Endothelial cell of umbilical vein (primary cell): ENCODE results near the gene WNT6. TPM values are rescaled to one million over a fixed set of nuclear protein-coding genes. Genes with fewer than 3 reads are reported as not detected.

Experiments used
- BruUV-seq: library from RNA; stranded (reverse); fragments of 400-500 nt; replicated peaks from 2 replicates; lab custom pipeline; 2021; lab: Mats Ljungman, UMichigan
- CTCF ChIA-PET: fragments of 300-600, 350-600 bp; sonication (Branson Sonifier 250); formaldehyde crosslinking; loops from one replicate; lab custom pipeline; 2021; ENCODE audit warnings: antibody characterized with exemption, inconsistent platforms; lab: Charles Lee
- POLR2A ChIA-PET: fragments of 300-600, 350-600 bp; sonication (Branson Sonifier 250); formaldehyde crosslinking; loops from one replicate; lab custom pipeline; 2021; ENCODE audit warnings: antibody characterized with exemption, inconsistent platforms; lab: Charles Lee
- DNase-seq: peaks from one replicate; pipeline ENCODE4 v3.0.0-alpha.2; 2011; ENCODE audit warnings: low read depth, low spot score
- FAIRE-seq: peaks from 2 replicates; lab custom pipeline; 2011; peaks lifted over from hg19 to GRCh38; lab: Jason Lieb, UNC
- H2AFZ ChIP-seq: 2 replicates; pipeline ENCODE4 v1.6.0; 2012; ENCODE audit warnings: low read depth, low read length, control low read depth, inconsistent platforms
- H3K27ac ChIP-seq: 2 replicates; pipeline ENCODE4 v1.5.1; 2011; ENCODE audit warnings: low read depth, mild to moderate bottlenecking, control low read depth, low read length, moderate library complexity; ENCODE audit not compliant: insufficient read depth
- H3K27me3 ChIP-seq, 2 experiments: 2 replicates each; pipeline versions ENCODE4 v1.6.0 to v1.6.1; 2011; ENCODE audit warnings: low read length in 2 of 2, mixed read lengths in 1 of 2; ENCODE audit not compliant: control insufficient read depth in 2 of 2, insufficient read depth in 2 of 2
- H3K36me3 ChIP-seq, 2 experiments: 2 replicates in 1 of 2; 3 replicates in 1 of 2; pipeline ENCODE4 v1.5.1; 2011; ENCODE audit warnings: low read length in 2 of 2, mild to moderate bottlenecking in 1 of 2, moderate library complexity in 1 of 2; ENCODE audit not compliant: control insufficient read depth in 2 of 2, insufficient read depth in 2 of 2; ENCODE audit errors: extremely low read depth in 1 of 2
- H3K4me1 ChIP-seq: 3 replicates; pipeline ENCODE4 v1.5.1; 2011; ENCODE audit warnings: mild to moderate bottlenecking, low read length; ENCODE audit not compliant: control insufficient read depth, insufficient read depth; ENCODE audit errors: extremely low read depth
- H3K4me2 ChIP-seq: 2 replicates; pipeline ENCODE4 v1.6.1; 2011; ENCODE audit warnings: low read length, control low read depth, mixed read lengths; ENCODE audit not compliant: insufficient read depth
- H3K4me3 ChIP-seq, 3 experiments: fragments of 200-600 bp in 1 of 3; sonication (generic), shearing (Covaris generic) in 1 of 3; replicated peaks in 1 of 3; 2 replicates each; pipeline ENCODE4 v1.5.1; 2011 to 2016; ENCODE audit warnings: control low read depth in 3 of 3, low read length in 3 of 3, mild to moderate bottlenecking in 2 of 3, inconsistent platforms in 1 of 3, low read depth in 1 of 3, moderate library complexity in 1 of 3; ENCODE audit not compliant: insufficient read depth in 1 of 3
- H3K79me2 ChIP-seq: 2 replicates; pipeline ENCODE4 v1.6.0; 2012; ENCODE audit warnings: low read length, inconsistent platforms; ENCODE audit not compliant: control insufficient read depth, insufficient read depth
- H3K9ac ChIP-seq: replicated peaks from 2 replicates; pipeline ENCODE3; 2011; ENCODE audit warnings: low read length, control low read depth; ENCODE audit not compliant: insufficient read depth; ENCODE audit errors: extremely low read depth
- H3K9me1 ChIP-seq: replicated peaks from 3 replicates; pipeline ENCODE4 v1.6.0; 2011; ENCODE audit warnings: mild to moderate bottlenecking, low read length; ENCODE audit not compliant: control insufficient read depth, insufficient read depth; ENCODE audit errors: extremely low read depth
- H3K9me3 ChIP-seq: replicated peaks from 2 replicates; pipeline ENCODE4 v1.5.1; 2012; ENCODE audit warnings: low read length, inconsistent platforms; ENCODE audit not compliant: control insufficient read depth, insufficient read depth
- H4K20me1 ChIP-seq: replicated peaks from 2 replicates; pipeline ENCODE3; 2011; ENCODE audit warnings: mild to moderate bottlenecking, low read length; ENCODE audit not compliant: control insufficient read depth, insufficient read depth; ENCODE audit errors: extremely low read depth
- EZH2 ChIP-seq: IDR thresholded peaks from 2 replicates; pipeline ENCODE4 v1.6.1; 2012; ENCODE audit warnings: borderline replicate concordance, low read depth, mild to moderate bottlenecking, moderate library complexity, low read length, inconsistent platforms; ENCODE audit not compliant: severe bottlenecking
- FOS ChIP-seq: IDR thresholded peaks from 2 replicates; pipeline ENCODE4 v1.6.1; 2011; ENCODE audit warnings: mild to moderate bottlenecking, low read length, moderate library complexity, borderline replicate concordance; ENCODE audit not compliant: insufficient read depth
- GATA2 ChIP-seq: IDR thresholded peaks from 2 replicates; pipeline ENCODE4 v1.7.0; 2011; ENCODE audit warnings: low read depth, mild to moderate bottlenecking, moderate library complexity, mixed read lengths, low read length; ENCODE audit not compliant: insufficient read length, insufficient read depth
- JUN ChIP-seq: IDR thresholded peaks from 2 replicates; pipeline ENCODE4 v1.6.1; 2011; ENCODE audit warnings: borderline replicate concordance, low read depth; ENCODE audit not compliant: insufficient read length, insufficient read depth
- MYC ChIP-seq: IDR thresholded peaks from one replicate; pipeline ENCODE4 v1.6.1; 2011; ENCODE audit warnings: mild to moderate bottlenecking, low read depth, low read length
- POLR2A ChIP-seq: IDR thresholded peaks from 2 replicates; pipeline ENCODE4 v1.6.1; 2012; ENCODE audit warnings: low read depth, mild to moderate bottlenecking, control low read depth, low read length
- POLR2AphosphoS5 ChIP-seq: IDR thresholded peaks from 2 replicates; pipeline ENCODE4 v1.6.1; 2012; ENCODE audit warnings: low read depth, mild to moderate bottlenecking, control low read depth, low read length, moderate library complexity; ENCODE audit not compliant: insufficient read depth
- dilution Hi-C: fragments of 300-500 bp; cut with MboI; formaldehyde crosslinking; loops from one replicate; pipeline ENCODE4 v1.15.0; 2019; ENCODE audit warnings: low sequenced_read_pairs; ENCODE audit not compliant: extremely low pct_ligation_motif_present
- intact Hi-C: fragments of 100-400 bp; cut with micrococcal nuclease; formaldehyde crosslinking; loops from one replicate; pipeline ENCODE4 v1.10.0; 2022
- polyA plus RNA-seq, 4 experiments: library from polyadenylated mRNA; depleted of rRNA in 3 of 4; stranded (reverse) in 3 of 4; unstranded in 1 of 4; fragments of >200 nt; gene quantifications; 2 replicates each; pipeline versions ENCODE4 v1.2.1 to v1.2.3, GENCODE V29; 2011 to 2012; ENCODE audit warnings: missing spikeins in 1 of 4
- total RNA-seq: library from RNA; stranded (reverse); gene quantifications from 2 replicates; pipeline ENCODE4 v1.2.3, GENCODE V29; 2021
- TF ChIP-seq, protein P1 (sequence below): IDR thresholded peaks from 2 replicates; pipeline ENCODE4 v1.6.1; 2011; ENCODE audit not compliant: insufficient read depth, insufficient read length
- TF ChIP-seq, protein P2 (sequence below), 2 donors: IDR thresholded peaks; 1 replicate in 1 of 2; 2 replicates in 1 of 2; pipeline ENCODE4 v1.5.1; 2011; ENCODE audit warnings: low read length in 2 of 2, mild to moderate bottlenecking in 2 of 2, moderate library complexity in 2 of 2, control low read depth in 1 of 2, inconsistent platforms in 1 of 2, low read depth in 1 of 2; ENCODE audit not compliant: insufficient read depth in 1 of 2; ENCODE audit errors: extremely low read depth in 1 of 2

Gene WNT6
- total and polyA plus RNA-seq, 2 donors (not counting 3 experiments of a cell fraction or from before 2014, with no cell fraction given) = not detected

DNA sequence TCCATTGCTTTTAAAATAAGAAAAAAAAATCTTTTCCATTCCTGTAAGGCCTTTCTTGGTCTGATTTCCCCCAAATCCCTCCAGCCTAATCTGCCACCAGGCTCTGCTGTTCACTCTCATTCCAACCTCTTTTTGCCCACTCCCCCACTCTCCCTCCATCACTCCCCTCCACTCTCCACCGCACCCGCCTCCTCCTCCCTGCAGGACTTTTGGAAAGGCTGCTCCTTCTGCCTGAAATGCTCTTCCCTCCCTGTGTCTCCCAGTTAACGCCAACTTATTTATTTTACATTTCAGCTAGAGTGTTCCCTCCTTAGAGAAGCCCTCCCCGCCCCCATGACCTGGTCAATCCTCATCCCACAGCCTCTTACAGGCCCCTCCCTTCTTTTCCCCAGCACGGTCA lies 4.7 kb upstream of the WNT6 start:
- H3K4me3 ChIP-seq = no peak overlapping the region
- no peak overlapping the region for H3K27ac ChIP-seq
- no peaks in the 10 kb centered on the region for H3K9me3 ChIP-seq
- H3K4me2 ChIP-seq = no peak overlapping the region
- no peak overlapping the region for H3K9ac ChIP-seq
- H3K36me3 ChIP-seq = no peaks in the 10 kb centered on the region
- FAIRE-seq = no peak
- no peaks in the 10 kb centered on the region for H3K79me2 ChIP-seq
- ChIA-PET CTCF (interaction anchor here (1.2 to 1.5 kb wide), 4 partner anchors 37 to 125 kb away, joined by 3 to 5 read pairs (median 4); no protein-coding TSS in a partner anchor), POLR2A (no interaction called here)
- no peak for DNase-seq
- H3K9me1 ChIP-seq = no peaks in the 10 kb centered on the region
- H3K4me1 ChIP-seq = no peaks in the 10 kb centered on the region
- intact Hi-C loops (loop anchor here (5.0 kb wide), 2 partner anchors 127 to 302 kb away; no protein-coding TSS in a partner anchor), dilution Hi-C loops (no loop called here)
- H4K20me1 ChIP-seq = no peaks in the 10 kb centered on the region
- no TSS peak for BruUV-seq
- H3K27me3 ChIP-seq = peaks cover 61% of the 10 kb centered on the region in 2 experiments
- no peak for TF ChIP-seq GATA2
- no peak for TF ChIP-seq FOS
- TF ChIP-seq, protein P1, sequence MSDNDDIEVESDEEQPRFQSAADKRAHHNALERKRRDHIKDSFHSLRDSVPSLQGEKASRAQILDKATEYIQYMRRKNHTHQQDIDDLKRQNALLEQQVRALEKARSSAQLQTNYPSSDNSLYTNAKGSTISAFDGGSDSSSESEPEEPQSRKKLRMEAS = no peak
- TF ChIP-seq, protein P2, sequence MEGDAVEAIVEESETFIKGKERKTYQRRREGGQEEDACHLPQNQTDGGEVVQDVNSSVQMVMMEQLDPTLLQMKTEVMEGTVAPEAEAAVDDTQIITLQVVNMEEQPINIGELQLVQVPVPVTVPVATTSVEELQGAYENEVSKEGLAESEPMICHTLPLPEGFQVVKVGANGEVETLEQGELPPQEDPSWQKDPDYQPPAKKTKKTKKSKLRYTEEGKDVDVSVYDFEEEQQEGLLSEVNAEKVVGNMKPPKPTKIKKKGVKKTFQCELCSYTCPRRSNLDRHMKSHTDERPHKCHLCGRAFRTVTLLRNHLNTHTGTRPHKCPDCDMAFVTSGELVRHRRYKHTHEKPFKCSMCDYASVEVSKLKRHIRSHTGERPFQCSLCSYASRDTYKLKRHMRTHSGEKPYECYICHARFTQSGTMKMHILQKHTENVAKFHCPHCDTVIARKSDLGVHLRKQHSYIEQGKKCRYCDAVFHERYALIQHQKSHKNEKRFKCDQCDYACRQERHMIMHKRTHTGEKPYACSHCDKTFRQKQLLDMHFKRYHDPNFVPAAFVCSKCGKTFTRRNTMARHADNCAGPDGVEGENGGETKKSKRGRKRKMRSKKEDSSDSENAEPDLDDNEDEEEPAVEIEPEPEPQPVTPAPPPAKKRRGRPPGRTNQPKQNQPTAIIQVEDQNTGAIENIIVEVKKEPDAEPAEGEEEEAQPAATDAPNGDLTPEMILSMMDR (IDR thresholded peaks at IDR 0.05; ENCODE audit: extremely low read depth in 1 of 2, insufficient read depth in 1 of 2, low read depth in 1 of 2, low read length in 2 of 2) = no peak
- TF ChIP-seq MYC = no peak
- no peak for TF ChIP-seq POLR2AphosphoS5
- TF ChIP-seq POLR2A = no peak
- no peak for TF ChIP-seq JUN
- TF ChIP-seq EZH2 = no peak
- H2AFZ ChIP-seq = no peak overlapping the region
